Keratinocyte (primary cell): ENCODE data around the gene SNAPC4. TPM values are rescaled to one million over a fixed set of nuclear protein-coding genes. Genes with fewer than 3 reads are reported as not detected.

Source experiments
- DNase-seq: peaks from one replicate; pipeline ENCODE4 v3.0.0-alpha.2; 2011; ENCODE audit warnings: low read depth, missing footprints, low spot score
- FAIRE-seq: peaks from 2 replicates; lab custom pipeline; 2011; peaks lifted over from hg19 to GRCh38; lab: Jason Lieb, UNC
- H2AFZ ChIP-seq: 2 replicates; pipeline ENCODE4 v1.6.0; 2012; ENCODE audit warnings: low read length, control low read depth, inconsistent platforms; ENCODE audit not compliant: control insufficient read depth
- H3K27ac ChIP-seq: 2 replicates; pipeline ENCODE4 v1.5.1; 2011; ENCODE audit warnings: low read length; ENCODE audit not compliant: control insufficient read depth, insufficient read depth
- H3K27me3 ChIP-seq: 3 replicates; pipeline ENCODE4 v1.6.0; 2011; ENCODE audit warnings: low read length; ENCODE audit not compliant: control insufficient read depth, insufficient read depth; ENCODE audit errors: extremely low read depth
- H3K36me3 ChIP-seq, 2 experiments: 2 replicates in 1 of 2; 3 replicates in 1 of 2; pipeline ENCODE4 v1.5.1; 2011; ENCODE audit warnings: low read length in 2 of 2, mild to moderate bottlenecking in 1 of 2; ENCODE audit not compliant: control insufficient read depth in 2 of 2, insufficient read depth in 2 of 2; ENCODE audit errors: extremely low read depth in 1 of 2
- H3K4me1 ChIP-seq: 3 replicates; pipeline ENCODE4 v1.5.1; 2011; ENCODE audit warnings: low read length; ENCODE audit not compliant: control insufficient read depth, insufficient read depth; ENCODE audit errors: extremely low read depth
- H3K4me2 ChIP-seq: 3 replicates; pipeline ENCODE4 v1.6.0; 2011; ENCODE audit warnings: low read depth, low read length; ENCODE audit not compliant: control insufficient read depth, insufficient read depth; ENCODE audit errors: extremely low read depth
- H3K4me3 ChIP-seq, 3 experiments: fragments of 200-600 bp in 1 of 3; sonication (generic) in 1 of 3; 2 replicates in 2 of 3; 3 replicates in 1 of 3; pipeline ENCODE4 v1.5.1; 2011 to 2016; ENCODE audit warnings: low read length in 3 of 3, mild to moderate bottlenecking in 3 of 3, control low read depth in 2 of 3, inconsistent platforms in 1 of 3, low read depth in 1 of 3, mixed read lengths in 1 of 3, mixed run types in 1 of 3, moderate library complexity in 1 of 3; ENCODE audit not compliant: control insufficient read depth in 2 of 3, insufficient read depth in 2 of 3; ENCODE audit errors: extremely low read depth in 1 of 3
- H3K79me2 ChIP-seq: 2 replicates; pipeline ENCODE4 v1.6.0; 2012; ENCODE audit warnings: low read length; ENCODE audit not compliant: control insufficient read depth, insufficient read depth
- H3K9ac ChIP-seq: 3 replicates; pipeline ENCODE4 v1.6.0; 2011; ENCODE audit warnings: low read length; ENCODE audit not compliant: control insufficient read depth, insufficient read depth; ENCODE audit errors: extremely low read depth
- H3K9me1 ChIP-seq: 3 replicates; pipeline ENCODE4 v1.6.0; 2011; ENCODE audit warnings: low read length; ENCODE audit not compliant: control insufficient read depth, insufficient read depth; ENCODE audit errors: extremely low read depth
- H3K9me3 ChIP-seq: 2 replicates; pipeline ENCODE4 v1.5.1; 2012; ENCODE audit warnings: low read depth, low read length; ENCODE audit not compliant: control insufficient read depth
- H4K20me1 ChIP-seq: 3 replicates; pipeline ENCODE4 v1.6.0; 2011; ENCODE audit warnings: low read length; ENCODE audit not compliant: control insufficient read depth, insufficient read depth; ENCODE audit errors: extremely low read depth
- EZH2 ChIP-seq: IDR thresholded peaks from one replicate; pipeline ENCODE4 v1.6.1; 2012; ENCODE audit warnings: inconsistent platforms, mild to moderate bottlenecking, low read length, moderate library complexity
- dilution Hi-C: fragments of 300-500 bp; cut with MboI; formaldehyde crosslinking; loops from one replicate; pipeline ENCODE4 v1.7.0; 2020; ENCODE audit warnings: low sequenced_read_pairs; ENCODE audit not compliant: extremely low pct_ligation_motif_present
- polyA plus RNA-seq, 5 experiments: library from polyadenylated mRNA; depleted of rRNA in 3 of 5; stranded (reverse) in 3 of 5; stranded (forward) in 1 of 5; unstranded in 1 of 5; fragments of >200 nt; gene quantifications; 1 replicate in 1 of 5; 2 replicates in 3 of 5; 3 replicates in 1 of 5; pipeline versions ENCODE4 v1.2.1 to v1.2.3, GENCODE V29; 2011 to 2012; ENCODE audit warnings: missing spikeins in 2 of 5, low read depth in 1 of 5, low replicate concordance in 1 of 5
- TF ChIP-seq, protein P1 (sequence below), 3 experiments: IDR thresholded peaks in 1 of 3; conservative IDR thresholded peaks in 1 of 3; optimal IDR thresholded peaks in 1 of 3; 2 replicates in 2 of 3; 3 replicates in 1 of 3; pipeline versions ENCODE3 to v1.5.1; 2011; ENCODE audit warnings: low read length in 3 of 3, mild to moderate bottlenecking in 3 of 3, moderate library complexity in 2 of 3, control low read depth in 1 of 3, inconsistent platforms in 1 of 3; ENCODE audit not compliant: insufficient read depth in 2 of 3; ENCODE audit errors: extremely low read depth in 1 of 3

SNAPC4 gene
- polyA plus RNA-seq, 1 donor (not counting 4 experiments of a cell fraction or from before 2014, with no cell fraction given), result 3.6 TPM

DNA sequence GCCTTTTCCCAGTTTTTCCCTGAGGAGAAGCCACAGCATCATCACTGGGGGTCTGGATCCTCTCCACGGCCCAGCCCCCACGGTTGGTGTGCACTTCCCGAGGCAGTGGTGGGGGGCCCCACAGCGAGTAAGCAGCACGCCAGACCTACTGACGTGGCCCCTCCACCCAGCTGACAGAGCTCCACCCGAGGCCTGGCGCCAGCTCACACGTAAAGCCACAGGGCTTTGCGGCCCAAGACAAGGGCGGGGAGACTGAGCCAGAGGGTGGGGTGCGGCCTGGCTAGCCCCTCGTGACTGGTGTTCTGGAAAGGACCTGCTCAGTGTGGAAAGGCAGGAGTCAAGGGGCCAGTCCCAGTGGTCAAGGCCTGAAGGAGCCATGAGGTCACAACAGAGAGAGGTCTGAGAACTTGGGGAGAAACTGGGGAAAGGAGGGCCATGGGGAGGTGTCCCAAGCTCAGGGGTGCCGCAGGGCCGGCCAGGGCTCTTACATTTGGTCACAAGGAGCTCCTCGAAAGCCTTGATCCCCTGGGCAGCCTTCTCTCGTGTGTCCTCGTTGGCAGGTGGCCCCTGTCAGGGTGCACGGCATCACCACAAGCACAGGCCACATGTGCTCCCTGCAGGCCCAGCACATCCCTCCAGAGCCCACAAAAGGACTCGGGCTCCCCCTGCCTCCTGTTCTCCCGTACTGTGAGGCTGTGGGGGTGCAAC, 5.5 kb downstream of the SNAPC4 start:
- no peak overlapping the region for H3K4me2 ChIP-seq
- no peak for TF ChIP-seq EZH2
- TF ChIP-seq, protein P1, sequence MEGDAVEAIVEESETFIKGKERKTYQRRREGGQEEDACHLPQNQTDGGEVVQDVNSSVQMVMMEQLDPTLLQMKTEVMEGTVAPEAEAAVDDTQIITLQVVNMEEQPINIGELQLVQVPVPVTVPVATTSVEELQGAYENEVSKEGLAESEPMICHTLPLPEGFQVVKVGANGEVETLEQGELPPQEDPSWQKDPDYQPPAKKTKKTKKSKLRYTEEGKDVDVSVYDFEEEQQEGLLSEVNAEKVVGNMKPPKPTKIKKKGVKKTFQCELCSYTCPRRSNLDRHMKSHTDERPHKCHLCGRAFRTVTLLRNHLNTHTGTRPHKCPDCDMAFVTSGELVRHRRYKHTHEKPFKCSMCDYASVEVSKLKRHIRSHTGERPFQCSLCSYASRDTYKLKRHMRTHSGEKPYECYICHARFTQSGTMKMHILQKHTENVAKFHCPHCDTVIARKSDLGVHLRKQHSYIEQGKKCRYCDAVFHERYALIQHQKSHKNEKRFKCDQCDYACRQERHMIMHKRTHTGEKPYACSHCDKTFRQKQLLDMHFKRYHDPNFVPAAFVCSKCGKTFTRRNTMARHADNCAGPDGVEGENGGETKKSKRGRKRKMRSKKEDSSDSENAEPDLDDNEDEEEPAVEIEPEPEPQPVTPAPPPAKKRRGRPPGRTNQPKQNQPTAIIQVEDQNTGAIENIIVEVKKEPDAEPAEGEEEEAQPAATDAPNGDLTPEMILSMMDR (optimal IDR thresholded peaks at IDR 0.05 in 1 of 3, IDR thresholded peaks at IDR 0.05 in 1 of 3, conservative IDR thresholded peaks at IDR 0.05 in 1 of 3; ENCODE audit: extremely low read depth in 1 of 3, insufficient read depth in 2 of 3, low read length in 3 of 3), result no peak
- peaks cover 32% of the 10 kb centered on the region for H3K79me2 ChIP-seq
- DNase-seq (no peak), FAIRE-seq (no peak)
- H3K4me3 ChIP-seq, result no peak overlapping the region
- no peaks in the 10 kb centered on the region for H3K27me3 ChIP-seq
- H3K9ac ChIP-seq, result no peak overlapping the region
- H3K27ac ChIP-seq, result no peak overlapping the region
- dilution Hi-C loops, result no loop called here
- H3K36me3 ChIP-seq, result peaks cover 59% of the 10 kb centered on the region in 2 experiments
- H3K4me1 ChIP-seq, result peaks cover 8% of the 10 kb centered on the region
- no peak overlapping the region for H2AFZ ChIP-seq
- peaks cover 5% of the 10 kb centered on the region for H4K20me1 ChIP-seq
- H3K9me3 ChIP-seq, result no peaks in the 10 kb centered on the region
- peaks cover 4% of the 10 kb centered on the region for H3K9me1 ChIP-seq

DNA sequence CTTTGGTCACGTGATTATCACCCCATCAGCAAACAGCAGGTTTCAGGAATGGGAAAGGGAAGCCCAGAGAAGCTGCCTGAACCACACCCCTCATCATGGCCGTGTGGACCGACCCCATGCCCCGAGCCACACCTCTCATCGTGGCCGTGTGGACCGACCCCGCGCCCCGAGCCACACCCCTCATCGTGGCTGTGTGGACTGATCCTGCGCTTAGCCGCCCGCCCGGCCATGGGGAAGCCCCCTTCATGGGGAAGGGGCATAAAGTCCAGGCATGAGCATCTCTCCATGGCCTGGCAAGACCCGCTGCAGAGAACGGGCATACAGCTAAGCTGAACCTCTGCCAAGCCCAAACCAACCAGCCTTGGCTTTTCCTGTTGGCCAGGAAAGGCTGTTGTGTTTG, 6.4 kb downstream of the SNAPC4 start:
- dilution Hi-C loops, result no loop called here
- H3K79me2 ChIP-seq, result peaks cover 22% of the 10 kb centered on the region
- H4K20me1 ChIP-seq, result peaks cover under 1% of the 10 kb centered on the region
- no peak overlapping the region for H3K4me3 ChIP-seq
- no peak overlapping the region for H3K9ac ChIP-seq
- peaks cover 57 to 63% of the 10 kb centered on the region in 2 experiments for H3K36me3 ChIP-seq
- no peak overlapping the region for H3K27ac ChIP-seq
- H3K27me3 ChIP-seq, result no peaks in the 10 kb centered on the region
- FAIRE-seq, result no peak
- no peak for TF ChIP-seq EZH2
- TF ChIP-seq, protein P1 (optimal IDR thresholded peaks at IDR 0.05 in 1 of 3, IDR thresholded peaks at IDR 0.05 in 1 of 3, conservative IDR thresholded peaks at IDR 0.05 in 1 of 3; ENCODE audit: extremely low read depth in 1 of 3, insufficient read depth in 2 of 3, low read length in 3 of 3), result no peak
- DNase-seq, result no peak
- H2AFZ ChIP-seq, result no peak overlapping the region
- H3K9me1 ChIP-seq, result peaks cover under 1% of the 10 kb centered on the region
- peaks cover 3% of the 10 kb centered on the region for H3K4me1 ChIP-seq
- no peak overlapping the region for H3K4me2 ChIP-seq
- no peaks in the 10 kb centered on the region for H3K9me3 ChIP-seq
